Mucosa of rectum (tissue), 2 donors: ENCODE data around the gene EHD2.
"Not testable (repeated sequence)": the region's sequence is repeated elsewhere in the genome, so short reads cannot be mapped to it uniquely, and the experiment has no call there.

Experiments used
- H3K27ac ChIP-seq, 2 donors: one replicate each; pipeline ENCODE4 v1.7.0; 2013; ENCODE audit warnings: inconsistent platforms in 2 of 2, low read depth in 2 of 2, low read length in 2 of 2
- H3K27me3 ChIP-seq, 2 donors: one replicate each; pipeline ENCODE4 v1.7.0; 2013; ENCODE audit warnings: low read length in 2 of 2; ENCODE audit not compliant: control insufficient read depth in 2 of 2, insufficient read depth in 2 of 2
- H3K36me3 ChIP-seq, 2 donors: one replicate each; pipeline ENCODE4 v1.7.0; 2013; ENCODE audit warnings: low read length in 2 of 2; ENCODE audit not compliant: control insufficient read depth in 2 of 2, insufficient read depth in 2 of 2
- H3K4me1 ChIP-seq, 2 donors: one replicate each; pipeline ENCODE4 v1.7.0; 2013; ENCODE audit warnings: low read length in 2 of 2, mild to moderate bottlenecking in 1 of 2; ENCODE audit not compliant: control insufficient read depth in 2 of 2, insufficient read depth in 2 of 2
- H3K4me3 ChIP-seq, 2 donors: one replicate each; pipeline ENCODE4 v1.7.0; 2013; ENCODE audit warnings: low read length in 2 of 2
- H3K9ac ChIP-seq, 2 donors: one replicate each; pipeline ENCODE4 v1.7.0; 2013; ENCODE audit warnings: low read length in 2 of 2, low read depth in 1 of 2, mild to moderate bottlenecking in 1 of 2
- H3K9me3 ChIP-seq, 2 donors: one replicate each; pipeline ENCODE4 v1.7.0; 2013; ENCODE audit warnings: low read length in 2 of 2; ENCODE audit not compliant: control insufficient read depth in 2 of 2
- donor health status: healthy.
- donor health status: Normal muscosa, but diverticular disease.

Gene EHD2

GRCh38 chr19:47765523-47766358 is 52.5 kb downstream of the EHD2 start:
- H3K9ac ChIP-seq = no peak overlapping the region

GRCh38 chr19:47766359-47766620 is 53.1 kb downstream of the EHD2 start:
- H3K9ac ChIP-seq = no peak overlapping the region
- no peak overlapping the region for H3K27ac ChIP-seq
- H3K36me3 ChIP-seq = no peaks in the 10 kb centered on the region
- H3K27me3 ChIP-seq = no peaks in the 10 kb centered on the region
- H3K9me3 ChIP-seq = no peaks in the 10 kb centered on the region
- H3K4me3 ChIP-seq = no peak overlapping the region
- no peaks in the 10 kb centered on the region for H3K4me1 ChIP-seq

More at GRCh38 chr19:47765523-47766358, 52.5 kb downstream of the EHD2 start:
- Histone ChIP-seq H3K36me3 (no peaks in the 10 kb centered on the region), H3K27me3 (no peaks in the 10 kb centered on the region), H3K4me3 (no peak overlapping the region), H3K9me3 (no peaks in the 10 kb centered on the region), H3K27ac (no peak overlapping the region), H3K4me1 (no peaks in the 10 kb centered on the region)

- H3K9me3 ChIP-seq = no peaks in the 10 kb centered on the region
- no peaks in the 10 kb centered on the region for H3K36me3 ChIP-seq
- H3K27ac ChIP-seq = no peak overlapping the region
- no peak overlapping the region for H3K4me3 ChIP-seq
- no peak overlapping the region for H3K9ac ChIP-seq
- H3K4me1 ChIP-seq = no peaks in the 10 kb centered on the region
- H3K27me3 ChIP-seq = no peaks in the 10 kb centered on the region
These were observed 53.4 kb downstream of the EHD2 start for GRCh38 chr19:47766670-47767069.

- H3K27me3 ChIP-seq = no peaks in the 10 kb centered on the region
- no peak overlapping the region for H3K4me3 ChIP-seq
- H3K36me3 ChIP-seq = no peaks in the 10 kb centered on the region
- no peak overlapping the region for H3K27ac ChIP-seq
- no peaks in the 10 kb centered on the region for H3K4me1 ChIP-seq
- H3K9me3 ChIP-seq = no peaks in the 10 kb centered on the region
- H3K9ac ChIP-seq = no peak overlapping the region
These were observed 54.1 kb downstream of the EHD2 start for GRCh38 chr19:47767349-47767748.

DNA sequence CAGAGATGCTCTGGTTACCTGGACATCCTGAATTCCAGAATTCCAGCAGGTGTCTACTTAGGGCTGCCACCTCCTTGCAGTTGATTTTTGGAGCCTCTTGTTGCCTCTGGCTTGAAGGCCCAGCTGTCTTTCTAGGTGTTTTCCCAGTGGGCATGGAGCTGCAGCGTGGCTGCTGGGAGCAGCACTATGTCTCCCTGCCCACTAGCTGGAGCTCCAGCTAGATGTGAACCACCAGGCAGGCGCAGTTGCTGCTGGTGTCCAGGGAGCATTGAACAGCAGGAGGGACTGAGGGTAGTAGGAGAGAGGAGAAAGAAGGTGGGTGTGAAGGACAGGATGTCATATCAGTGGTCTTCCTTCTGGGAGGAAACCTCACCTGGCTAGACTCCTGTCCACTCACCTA is 55.4 kb downstream of the EHD2 start:
- Histone ChIP-seq H3K27ac (no peak overlapping the region), H3K27me3 (no peaks in the 10 kb centered on the region), H3K9ac (no peak overlapping the region), H3K4me1 (no peaks in the 10 kb centered on the region), H3K36me3 (no peaks in the 10 kb centered on the region), H3K4me3 (no peak overlapping the region), H3K9me3 (no peaks in the 10 kb centered on the region)

GRCh38 chr19:47769534-47769933 is 56.3 kb downstream of the EHD2 start:
- H3K36me3 ChIP-seq = no peaks in the 10 kb centered on the region
- H3K4me3 ChIP-seq = no peak overlapping the region
- no peaks in the 10 kb centered on the region for H3K27me3 ChIP-seq
- H3K9ac ChIP-seq = no peak overlapping the region
- no peaks in the 10 kb centered on the region for H3K4me1 ChIP-seq
- H3K9me3 ChIP-seq = no peaks in the 10 kb centered on the region
- H3K27ac ChIP-seq = no peak overlapping the region

DNA sequence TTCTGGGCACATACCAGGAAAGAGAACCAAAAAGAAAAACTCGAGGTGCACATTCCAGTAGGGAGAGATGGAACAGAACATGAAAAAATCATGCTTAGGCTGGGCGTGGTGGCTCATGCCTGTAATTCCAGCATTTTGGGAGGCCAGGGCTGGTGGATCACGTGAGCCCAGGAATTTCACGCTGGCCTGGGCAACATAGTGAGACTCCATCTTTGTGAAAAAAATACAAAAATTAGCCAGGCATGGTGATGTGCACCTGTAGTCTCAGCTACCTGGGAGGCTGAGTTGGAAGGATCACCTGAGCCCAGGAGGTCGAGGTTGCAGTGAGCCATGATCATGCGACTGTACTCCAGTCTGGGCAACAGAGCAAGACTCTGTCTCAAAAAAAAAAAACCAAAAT is 58.1 kb downstream of the EHD2 start:
- H3K4me3 ChIP-seq, H3K4me1 ChIP-seq, H3K27me3 ChIP-seq, H3K9ac ChIP-seq, H3K9me3 ChIP-seq, H3K27ac ChIP-seq, H3K36me3 ChIP-seq: not testable (repeated sequence)

DNA sequence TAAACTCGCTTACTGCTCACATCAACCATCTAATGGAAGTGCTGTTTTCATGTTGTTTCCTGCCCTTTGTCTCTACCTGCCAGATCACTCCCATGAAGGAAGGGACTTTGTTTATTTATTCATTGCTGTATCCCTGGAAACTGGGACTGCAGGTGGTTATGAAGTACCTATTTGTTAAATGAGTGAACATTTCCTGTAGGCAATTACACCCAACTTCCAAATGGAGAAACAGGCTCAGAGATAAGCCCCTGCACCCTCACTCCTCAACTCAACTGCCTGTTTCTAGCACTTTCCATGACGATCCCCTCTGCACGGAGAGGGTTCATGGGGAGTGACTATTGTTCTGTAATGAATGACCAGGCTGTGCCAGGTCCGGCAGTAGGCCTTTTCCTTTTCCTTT is 63.3 kb downstream of the EHD2 start:
- peak overlapping the region; percentile 93 to 99 for H3K27ac ChIP-seq
- H3K4me1 ChIP-seq = peaks cover 13 to 34% of the 10 kb centered on the region in 2 donors
- H3K9me3 ChIP-seq = no peaks in the 10 kb centered on the region
- H3K4me3 ChIP-seq = no peak overlapping the region
- H3K9ac ChIP-seq = peak overlapping the region in 1 of 2 donors; percentile 51
- peaks cover 6 to 12% of the 10 kb centered on the region in 2 donors for H3K36me3 ChIP-seq
- H3K27me3 ChIP-seq = no peaks in the 10 kb centered on the region

GRCh38 chr19:47777245-47778048 is 64.2 kb downstream of the EHD2 start:
- Histone ChIP-seq H3K9ac (peak overlapping the region; percentile 92 to 96), H3K36me3 (peaks cover 13 to 16% of the 10 kb centered on the region in 2 donors), H3K4me1 (peaks cover 16 to 40% of the 10 kb centered on the region in 2 donors), H3K4me3 (peak overlapping the region; percentile 86 to 97), H3K27ac (peak overlapping the region; percentile 93 to 99)
- H3K27me3 ChIP-seq, H3K9me3 ChIP-seq: not testable (repeated sequence)
